K562 (cell line): Measurements from ENCODE around the gene PFAS. TPM values are rescaled to one million over a fixed set of nuclear protein-coding genes. Genes with fewer than 3 reads are reported as not detected.
A peak's percentile ranks its signal among the peaks of the same experiment; 100 is the strongest.

Source experiments
- ATF1 ChIP-seq, 2 experiments: fragments of 450-650 bp in 1 of 2; IDR thresholded peaks; 2 replicates each; pipeline ENCODE4 v1.6.1; 2016; ENCODE audit warnings: missing compliant biosample characterization in 1 of 2, missing genetic modification characterization in 1 of 2
- CLOCK ChIP-seq: fragments of 250-450 bp; sonication (Bioruptor Pico); IDR thresholded peaks from 2 replicates; pipeline ENCODE4 v1.4.0; 2020; ENCODE audit warnings: mild to moderate bottlenecking, moderate library complexity, borderline replicate concordance
- CREB1 ChIP-seq, 2 experiments: sonication (generic) in 1 of 2; formaldehyde crosslinking in 1 of 2; IDR thresholded peaks; 2 replicates each; pipeline versions ENCODE4 v1.6.1 to v1.8.0; 2012 to 2022; ENCODE audit warnings: inconsistent platforms in 1 of 2, mild to moderate bottlenecking in 1 of 2, missing genetic modification reagents in 1 of 2, moderate library complexity in 1 of 2
- HCFC1 ChIP-seq: IDR thresholded peaks from 2 replicates; pipeline ENCODE4 v1.6.1; 2012; ENCODE audit warnings: low read depth, low read length, improper control_type of control experiment
- HMGN3 ChIP-seq: IDR thresholded peaks from 2 replicates; pipeline ENCODE4 v1.6.1; 2011; ENCODE audit warnings: borderline replicate concordance, low read depth, mild to moderate bottlenecking, mixed read lengths, low read length; ENCODE audit not compliant: insufficient read length; ENCODE audit errors: extremely low read depth
- HNRNPLL ChIP-seq: fragments of 200-400 bp; formaldehyde crosslinking; IDR thresholded peaks from 2 replicates; pipeline ENCODE4 v1.6.1; 2017; ENCODE audit warnings: low read length, low read depth, mild to moderate bottlenecking; ENCODE audit not compliant: poor library complexity, severe bottlenecking
- LCOR ChIP-seq: sonication (generic); formaldehyde crosslinking; IDR thresholded peaks from 2 replicates; pipeline ENCODE4 v1.8.0; 2022; ENCODE audit warnings: mild to moderate bottlenecking, missing genetic modification reagents
- MAX ChIP-seq: sonication (generic); formaldehyde crosslinking; IDR thresholded peaks from 2 replicates; pipeline ENCODE4 v1.9.0; 2022; ENCODE audit warnings: mild to moderate bottlenecking, missing genetic modification reagents
- MAZ ChIP-seq, 2 experiments: fragments of 450-650 bp in 1 of 2; sonication (generic) in 1 of 2; formaldehyde crosslinking; IDR thresholded peaks in 1 of 2; conservative IDR thresholded peaks in 1 of 2; 2 replicates each; pipeline versions ENCODE4 v1.4.0 to v1.5.0; 2020; ENCODE audit warnings: mild to moderate bottlenecking in 1 of 2, missing genetic modification reagents in 1 of 2
- MBD2 ChIP-seq: sonication (generic); IDR thresholded peaks from 2 replicates; pipeline ENCODE4 v1.6.1; 2016; ENCODE audit warnings: low read depth, borderline replicate concordance
- POLR2G ChIP-seq: fragments of 200-400 bp; formaldehyde crosslinking; IDR thresholded peaks from 2 replicates; pipeline ENCODE4 v1.6.1; 2017; ENCODE audit warnings: low read depth, mild to moderate bottlenecking, antibody characterized with exemption, low read length, moderate library complexity
- RBBP5 ChIP-seq: fragments of 200-600 bp; sonication (generic); IDR thresholded peaks from 2 replicates; pipeline ENCODE4 v1.6.1; 2012; ENCODE audit warnings: borderline replicate concordance, mild to moderate bottlenecking, low read length, control low read depth, inconsistent platforms; ENCODE audit not compliant: insufficient read depth, poor library complexity, severe bottlenecking
- RBM39 ChIP-seq: fragments of 200-400 bp; formaldehyde crosslinking; optimal IDR thresholded peaks from 2 replicates; pipeline ENCODE3; 2018; ENCODE audit warnings: low read depth, low read length
- STAT5A ChIP-seq: IDR thresholded peaks from 2 replicates; pipeline ENCODE4 v1.6.1; 2012; ENCODE audit warnings: low read length, inconsistent platforms, borderline replicate concordance
- TBP ChIP-seq: optimal IDR thresholded peaks from 2 replicates; pipeline ENCODE3; 2011; ENCODE audit warnings: low read depth, low read length, improper control_type of control experiment
- XRCC5 ChIP-seq: fragments of 200-400 bp; formaldehyde crosslinking; IDR thresholded peaks from 2 replicates; pipeline ENCODE4 v1.6.1; 2017; ENCODE audit warnings: low read depth, mild to moderate bottlenecking, low read length
- ZNF280A ChIP-seq: fragments of 450-650 bp; IDR thresholded peaks from 2 replicates; pipeline ENCODE4 v1.6.1; 2018; ENCODE audit warnings: mild to moderate bottlenecking, low read depth; ENCODE audit not compliant: partially characterized antibody
- polyA plus RNA-seq, 8 experiments: library from polyadenylated mRNA; depleted of rRNA in 4 of 8; stranded (reverse) in 5 of 8; unstranded in 3 of 8; fragments of >200 nt; fragmentation: Nextera tagmentation in 2 of 8; fragmentation: Illumina TruSeq in 1 of 8; extraction: Ambion mirVana in 2 of 8; extraction: Trizol in 1 of 8; gene quantifications; 2 replicates each; pipeline versions ENCODE4 v1.2.1 to v1.2.3, GENCODE V29; 2011 to 2014; ENCODE audit warnings: inconsistent platforms in 1 of 8, missing spikeins in 1 of 8
- total RNA-seq, 7 experiments: library from RNA; depleted of rRNA in 6 of 7; stranded (reverse); fragments of >200 nt in 6 of 7; fragmentation: Illumina TruSeq in 2 of 7; extraction: Trizol in 2 of 7; gene quantifications; 2 replicates each; pipeline versions ENCODE4 v1.2.1 to v1.2.3, GENCODE V29; 2011 to 2021; ENCODE audit warnings: low replicate concordance in 1 of 7
- TF ChIP-seq, protein P1 (sequence below): sonication (generic); formaldehyde crosslinking; IDR thresholded peaks from 2 replicates; pipeline ENCODE4 v1.8.1; 2023; ENCODE audit warnings: mild to moderate bottlenecking, missing genetic modification reagents, moderate library complexity

Gene PFAS
- total and polyA plus RNA-seq, 9 of the 15 experiments (the other 6 are each of a cell fraction or from before 2014, with no cell fraction given), result 11.6 to 131 (median 43.9) TPM

- peak; percentile 34 for TF ChIP-seq HMGN3
- no peak for TF ChIP-seq RBM39
- peak; percentile 96 for TF ChIP-seq MAX
- TF ChIP-seq HCFC1, result peak; percentile 80
- no peak for TF ChIP-seq LCOR
- TF ChIP-seq RBBP5, result peak; percentile 92
- no peak for TF ChIP-seq ZNF280A
- no peak for TF ChIP-seq MBD2
- TF ChIP-seq XRCC5, result no peak
- no peak for TF ChIP-seq STAT5A
- no peak for TF ChIP-seq CLOCK
- 0 out of 4 replicates have a peak, but pooled peaks have one; percentile 32 to 37 for TF ChIP-seq MAZ (CRISPR knock-in tag; conservative IDR thresholded peaks at IDR 0.05 in 1 of 2, IDR thresholded peaks at IDR 0.05 in 1 of 2)
- TF ChIP-seq TBP, result peak; percentile 80
- TF ChIP-seq ATF1 (CRISPR knock-in tag; IDR thresholded peaks at IDR 0.05), result peak; percentile 97
- TF ChIP-seq ATF1 (tag; IDR thresholded peaks at IDR 0.05), result peak; percentile 99
- TF ChIP-seq CREB1 (IDR thresholded peaks at IDR 0.05), result peak; percentile 96
- peak; percentile 98 for TF ChIP-seq CREB1 (CRISPR knock-in tag; IDR thresholded peaks at IDR 0.05)
- peak; percentile 59 for TF ChIP-seq HNRNPLL
- peak; percentile 81 for TF ChIP-seq POLR2G
- TF ChIP-seq, protein P1, sequence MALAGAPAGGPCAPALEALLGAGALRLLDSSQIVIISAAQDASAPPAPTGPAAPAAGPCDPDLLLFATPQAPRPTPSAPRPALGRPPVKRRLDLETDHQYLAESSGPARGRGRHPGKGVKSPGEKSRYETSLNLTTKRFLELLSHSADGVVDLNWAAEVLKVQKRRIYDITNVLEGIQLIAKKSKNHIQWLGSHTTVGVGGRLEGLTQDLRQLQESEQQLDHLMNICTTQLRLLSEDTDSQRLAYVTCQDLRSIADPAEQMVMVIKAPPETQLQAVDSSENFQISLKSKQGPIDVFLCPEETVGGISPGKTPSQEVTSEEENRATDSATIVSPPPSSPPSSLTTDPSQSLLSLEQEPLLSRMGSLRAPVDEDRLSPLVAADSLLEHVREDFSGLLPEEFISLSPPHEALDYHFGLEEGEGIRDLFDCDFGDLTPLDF (CRISPR knock-in tag), result 0 out of 2 replicates have a peak, but pooled peaks have one; percentile 29
Measured at GRCh38 chr17:8248751-8249607, at the start of gene PFAS (continued).
